ENCODE data around the gene RSU1.

The RSU1 gene

DNA sequence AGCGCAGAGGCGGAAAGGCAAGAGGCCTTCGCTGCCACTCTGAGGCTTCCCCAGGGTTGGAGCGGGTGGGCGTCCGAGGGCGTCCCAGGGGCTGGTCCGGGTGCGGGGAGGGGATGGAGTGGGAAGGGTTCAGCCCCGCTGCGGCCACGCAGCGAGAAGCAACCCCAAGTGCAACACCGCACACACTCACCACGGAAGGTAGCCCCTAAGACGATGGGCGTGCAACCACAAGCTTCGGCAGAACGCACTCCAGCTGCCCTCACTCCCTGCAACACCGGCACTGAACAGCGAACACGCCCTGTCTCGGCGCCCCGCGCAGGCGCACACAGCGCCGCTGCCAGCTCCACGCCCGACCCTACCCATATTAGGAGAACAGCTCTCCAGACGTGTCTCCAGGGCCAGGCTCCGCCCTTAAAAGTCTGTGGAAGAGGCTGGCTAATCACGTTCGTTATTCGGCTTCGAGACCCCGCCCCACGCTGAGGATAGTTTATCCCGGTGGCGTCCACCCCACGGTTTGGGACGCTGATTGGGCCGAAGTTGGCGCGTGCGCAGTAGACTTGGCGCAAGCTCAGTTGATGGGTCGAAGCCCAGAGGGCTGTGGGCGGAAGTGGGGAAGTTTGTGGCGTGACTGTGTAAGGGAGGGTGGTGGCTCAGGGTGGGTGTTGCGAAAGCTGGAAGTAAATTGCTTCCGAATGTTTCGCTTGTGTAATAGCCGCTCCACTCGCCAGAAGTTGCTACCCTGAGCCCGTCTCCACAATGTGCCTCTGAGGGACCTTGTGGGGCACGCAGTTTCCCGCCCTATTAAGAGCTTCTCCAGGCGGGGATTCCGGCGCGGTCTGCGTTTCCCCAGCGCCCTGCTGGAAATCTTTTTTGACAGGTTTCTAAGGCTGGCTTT lies at the start of gene RSU1:
Gene RSU1, minus strand, starts transcription at position 300 of the 895 bp plus-strand sequence. CDS start 343 bp downstream, outside the sequence.
- DNase-seq = peak; percentile 97

DNA sequence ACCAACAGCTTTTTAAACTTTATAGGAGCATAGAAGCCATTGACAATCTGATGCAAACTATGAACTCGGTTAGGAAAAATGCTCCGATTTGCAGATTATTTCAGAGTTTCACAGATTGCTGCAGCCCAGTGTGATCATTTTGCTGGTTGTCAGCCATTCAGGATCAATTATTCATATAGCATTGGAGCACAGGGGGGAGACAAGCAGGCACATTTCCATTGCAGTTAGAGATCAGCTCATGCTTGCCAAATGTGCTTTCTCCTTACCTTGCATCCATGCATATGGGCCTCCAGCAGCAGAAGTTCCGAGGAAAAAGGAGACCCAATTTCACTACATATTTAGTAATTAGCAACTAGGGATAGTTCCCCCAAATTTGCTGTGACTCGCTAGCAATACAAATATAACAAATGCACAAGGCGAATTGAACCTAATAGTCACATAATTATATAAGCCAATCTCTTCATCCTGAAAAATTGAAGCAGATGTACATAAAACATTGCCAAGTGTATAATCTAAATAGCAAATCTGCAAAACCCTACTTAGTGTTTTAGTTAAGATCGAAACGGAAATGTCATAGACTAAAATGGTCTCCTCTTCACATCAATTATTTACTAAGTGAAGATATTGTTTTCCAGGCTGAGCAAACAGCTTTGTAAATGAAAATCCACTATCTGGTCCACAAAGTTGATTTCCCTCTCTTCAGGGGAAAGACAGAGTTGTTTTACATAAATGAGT lies 49.5 kb upstream of the RSU1 start:
- DNase-seq = no peak

DNA sequence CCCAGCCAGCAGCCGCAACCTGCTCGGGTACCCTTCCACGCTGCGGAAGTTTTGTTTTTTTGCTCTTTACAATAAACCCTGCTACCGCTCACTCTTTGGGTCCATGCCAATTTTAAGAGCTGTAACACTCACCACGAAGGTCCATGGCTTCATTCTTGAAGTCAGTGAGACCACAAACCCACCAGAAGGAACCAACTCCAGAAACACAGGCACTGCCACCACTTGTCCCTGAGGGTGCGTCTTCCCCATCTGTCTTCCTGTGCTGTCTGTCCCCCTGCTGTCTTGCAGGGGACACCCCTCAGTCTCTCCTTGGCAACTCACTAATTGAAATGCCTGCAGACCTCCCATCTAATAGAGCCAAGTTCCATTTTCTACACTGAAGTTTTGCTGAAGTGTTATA lies 48.5 kb upstream of the RSU1 start:
- DNase-seq = no peak

DNA sequence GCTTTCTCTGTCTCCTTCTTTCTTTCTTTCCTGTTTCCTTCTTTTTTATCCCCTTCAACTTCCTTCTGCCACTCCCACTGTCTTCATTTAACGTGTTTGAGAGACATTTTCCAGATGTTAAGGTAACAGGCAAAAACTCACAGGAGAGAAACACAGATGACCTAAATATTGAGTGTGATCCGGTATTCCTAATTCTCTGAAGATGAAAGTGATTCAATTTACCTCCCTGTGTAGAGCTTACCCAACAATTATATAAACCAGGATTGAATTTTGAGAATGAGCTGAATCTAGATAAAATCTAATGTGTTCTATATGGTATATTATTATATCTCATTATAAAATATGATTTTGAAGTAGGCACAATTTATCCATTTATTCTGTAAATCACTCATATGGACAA lies 46.5 kb upstream of the RSU1 start:
- DNase-seq = no peak

DNA sequence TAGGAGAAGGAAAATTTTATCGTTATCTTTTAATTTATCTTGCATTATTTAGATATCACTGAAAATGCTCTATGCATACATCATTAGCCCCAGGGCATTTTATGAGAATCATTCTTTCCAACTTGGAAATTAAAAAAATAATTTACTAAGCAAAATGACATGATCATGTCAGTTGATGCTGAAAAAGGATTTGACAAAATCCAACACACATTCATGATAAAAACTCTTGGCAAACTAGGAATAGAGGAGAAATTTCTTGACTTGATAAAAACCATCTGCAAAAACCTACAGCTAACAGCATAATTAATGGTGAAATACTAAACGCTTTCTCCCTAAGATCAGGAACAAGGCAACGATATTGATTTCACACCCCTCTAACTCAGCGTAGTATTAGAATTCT lies 40.2 kb upstream of the RSU1 start:
- DNase-seq = no peak

DNA sequence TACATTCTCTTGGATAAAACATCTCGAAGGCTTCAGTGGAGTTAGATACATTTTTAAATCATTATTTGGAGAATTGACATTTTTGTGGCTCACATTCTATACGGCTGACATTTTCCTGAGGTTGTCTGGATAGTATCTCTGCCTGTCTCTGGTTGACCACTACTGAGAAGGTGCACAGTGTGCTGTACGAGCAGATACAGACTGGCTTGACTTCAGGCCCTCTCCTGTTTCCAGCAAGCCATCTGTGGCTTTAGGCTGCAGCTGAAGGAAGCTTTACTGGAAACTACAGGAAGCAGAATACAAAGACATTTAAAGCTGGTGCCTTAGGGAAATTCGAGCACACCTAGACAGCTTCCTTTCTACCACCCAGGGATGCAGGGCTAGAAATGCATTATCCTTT lies 39.3 kb upstream of the RSU1 start:
- no peak for DNase-seq

DNA sequence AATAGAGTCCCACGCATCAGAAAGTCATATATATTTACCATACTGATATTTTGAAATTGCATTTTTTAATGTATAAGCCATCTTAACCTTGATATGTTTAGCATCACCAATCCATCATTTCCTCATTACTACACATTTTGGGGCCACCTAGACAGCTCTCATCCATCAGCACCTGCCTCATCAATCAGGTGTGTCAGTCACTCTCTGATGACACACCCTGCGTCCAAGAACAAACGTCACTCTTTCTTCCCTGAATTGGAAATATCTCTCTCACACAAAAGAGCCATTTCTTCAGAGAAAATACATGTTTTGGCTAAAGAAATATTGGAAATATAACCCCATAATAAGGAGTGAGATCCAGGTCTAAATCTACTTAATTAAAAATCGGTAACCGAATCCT lies 38.9 kb upstream of the RSU1 start:
- no peak for DNase-seq

DNA sequence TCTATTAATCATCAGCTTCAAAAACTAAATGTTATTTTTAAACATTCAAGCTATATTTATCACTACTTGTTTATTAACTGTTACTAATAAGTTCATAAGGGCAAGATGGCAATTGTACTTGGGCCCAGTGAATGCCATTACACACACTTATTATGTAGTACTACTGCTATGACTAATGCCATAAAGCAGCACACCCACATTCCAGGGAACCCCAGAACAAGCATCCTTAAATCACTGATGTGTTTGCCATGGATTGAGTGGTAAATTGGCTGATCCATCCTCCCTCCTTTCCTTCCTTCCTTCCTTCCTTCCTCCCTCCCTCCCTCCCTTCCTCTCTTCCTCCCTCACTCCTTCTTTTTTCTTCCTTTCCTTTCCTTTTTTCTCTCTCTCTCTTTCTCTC lies 37.4 kb upstream of the RSU1 start:
- DNase-seq = no peak

DNA sequence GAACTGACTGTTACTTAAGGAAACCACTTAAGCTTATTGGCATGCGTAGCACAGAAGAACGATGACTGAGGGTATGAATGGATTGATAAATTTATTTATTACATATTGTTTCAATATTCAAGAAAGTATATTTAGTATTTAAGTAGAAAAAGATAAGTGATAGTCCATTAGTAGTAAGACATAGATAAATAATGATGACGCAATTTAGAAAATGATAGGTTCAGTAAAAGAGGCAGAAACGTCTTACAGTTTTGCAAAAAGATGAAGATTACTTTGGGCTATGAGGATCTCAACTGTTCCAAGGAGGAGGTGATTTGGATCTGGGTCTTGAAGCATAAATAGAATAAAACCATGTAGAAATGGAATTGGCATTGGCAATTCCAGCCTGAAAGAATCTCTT lies 36.6 kb upstream of the RSU1 start:
- no peak for DNase-seq

DNA sequence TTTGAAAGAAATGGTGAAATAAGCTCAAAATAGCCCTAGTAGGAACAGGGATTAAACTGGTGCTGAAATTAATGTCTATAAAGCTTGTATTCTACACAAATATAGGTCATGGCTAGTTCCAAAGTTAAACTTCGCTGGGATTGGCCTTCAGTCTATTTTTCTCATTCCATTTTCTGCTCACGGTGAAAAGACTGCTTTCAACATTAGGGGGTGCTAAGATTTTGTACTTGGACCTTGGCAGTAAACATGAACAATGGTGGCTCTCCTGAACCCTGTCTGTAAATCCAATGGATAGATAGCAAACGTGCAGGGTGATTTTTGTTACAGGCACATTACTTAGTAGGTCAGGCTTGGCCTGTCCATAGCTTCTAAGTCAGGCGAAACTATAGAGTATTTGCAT lies 36.0 kb upstream of the RSU1 start:
- DNase-seq = peak; percentile 18

DNA sequence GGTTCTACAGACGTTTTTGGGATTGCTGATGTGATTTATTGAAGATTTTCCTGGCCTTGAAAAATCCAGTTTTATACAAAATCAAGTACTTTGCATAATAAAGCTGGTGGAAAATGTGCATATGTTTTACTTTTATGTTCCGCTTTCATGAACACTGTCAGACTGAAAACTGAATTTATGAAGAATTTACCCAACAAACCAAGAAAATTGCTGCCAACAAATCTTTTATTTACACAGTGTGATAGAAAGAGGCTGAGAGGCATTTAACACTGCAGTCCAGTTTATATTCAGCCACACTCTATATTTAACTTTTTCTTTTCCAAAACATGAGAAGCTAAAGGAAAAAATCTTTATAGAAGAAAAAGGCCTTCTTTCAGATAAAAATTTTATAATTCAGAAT lies 35.4 kb upstream of the RSU1 start:
- no peak for DNase-seq

DNA sequence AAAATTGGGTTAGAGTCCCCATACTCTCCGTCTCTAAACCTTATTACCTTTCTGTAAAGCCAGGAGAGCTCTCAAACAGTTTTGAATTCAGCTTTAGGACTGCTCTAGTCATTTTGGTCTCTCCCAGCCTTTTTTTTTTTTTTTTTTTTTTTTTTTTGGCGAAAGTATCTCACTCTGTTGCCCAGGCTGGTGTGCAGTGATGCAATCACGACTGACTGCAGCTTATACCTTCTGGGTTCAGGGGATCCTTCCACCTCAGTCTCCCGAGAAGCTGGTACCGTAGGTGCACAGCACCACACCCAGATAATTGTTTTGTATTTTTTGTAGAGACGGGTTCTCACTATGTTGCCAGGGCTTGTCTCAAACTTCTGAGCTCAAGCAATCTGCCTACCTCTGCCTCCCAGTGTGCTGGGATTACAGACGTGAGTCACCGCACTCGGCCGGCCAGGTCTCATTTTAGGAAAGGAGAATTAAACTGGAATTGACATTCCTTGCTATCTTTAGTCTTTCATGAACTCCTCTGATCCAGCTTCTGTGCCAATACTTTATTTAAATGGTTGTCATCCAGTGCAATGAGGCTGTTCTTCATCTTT lies 31.4 kb upstream of the RSU1 start:
- DNase-seq = no peak

DNA sequence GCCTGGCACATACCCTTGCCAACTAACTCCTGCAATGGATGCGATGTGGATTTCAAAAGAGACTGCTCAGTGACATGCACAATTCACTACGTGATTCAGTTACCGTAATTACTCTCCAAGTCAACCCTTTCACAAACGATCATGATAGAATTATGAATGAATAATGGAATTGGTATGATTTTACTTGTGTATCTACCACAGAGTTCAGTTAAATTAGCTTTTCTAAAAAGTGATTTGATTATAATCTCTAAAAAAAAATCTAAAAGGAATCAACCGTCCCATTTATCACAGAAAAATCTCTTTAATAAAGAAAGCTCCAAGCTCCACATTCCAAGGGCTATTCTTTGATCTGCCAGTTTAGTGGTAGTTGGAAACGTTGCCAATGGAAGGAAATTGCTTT lies 30.4 kb upstream of the RSU1 start:
- DNase-seq = no peak

DNA sequence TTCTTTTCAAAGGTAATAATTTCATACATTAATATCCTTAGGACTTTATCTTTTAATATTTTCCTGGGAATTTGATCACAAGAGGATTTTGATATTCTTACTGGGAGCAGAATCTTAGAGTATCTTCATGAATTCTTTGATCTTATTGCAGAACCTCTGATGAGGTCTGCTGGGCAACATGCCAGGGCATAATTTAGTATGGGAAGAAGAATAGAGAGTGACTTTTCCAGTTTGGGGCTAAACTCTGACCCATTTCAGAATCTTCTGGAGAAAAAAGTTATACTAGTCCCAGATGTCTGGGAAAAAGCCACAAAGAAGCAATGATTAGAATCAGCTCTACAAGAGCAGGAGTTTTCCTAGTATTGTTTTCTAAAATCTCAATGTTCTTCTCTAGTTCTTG lies 28.0 kb upstream of the RSU1 start:
- no peak for DNase-seq

DNA sequence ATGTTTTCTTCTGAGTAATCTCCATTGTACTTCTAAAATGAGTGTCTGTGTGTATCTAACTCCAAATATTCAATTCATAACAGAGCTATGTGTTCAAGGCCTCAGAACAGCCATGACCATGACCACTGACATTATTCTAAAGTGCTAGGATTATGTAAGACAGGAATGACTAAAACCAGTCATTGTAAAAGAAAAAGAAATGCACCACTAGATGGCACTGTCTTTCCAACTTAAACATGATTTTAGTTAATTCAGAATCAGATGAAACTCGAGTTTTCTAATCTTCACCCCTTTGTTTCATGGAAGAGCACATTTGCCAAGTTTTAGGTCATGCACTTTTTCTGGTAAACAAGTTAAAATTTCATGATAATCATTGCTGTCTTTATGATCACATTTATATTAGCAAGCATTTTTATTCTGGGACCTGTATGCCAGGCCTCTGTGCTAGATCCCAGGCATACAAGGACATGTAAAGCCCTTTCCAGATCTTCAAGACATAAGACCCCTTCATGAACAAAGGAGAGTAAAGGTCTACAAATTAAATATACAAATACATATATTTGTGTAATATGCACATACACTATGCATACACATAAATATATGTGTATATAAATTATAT lies 26.1 kb upstream of the RSU1 start:
- peak; percentile 42 for DNase-seq

DNA sequence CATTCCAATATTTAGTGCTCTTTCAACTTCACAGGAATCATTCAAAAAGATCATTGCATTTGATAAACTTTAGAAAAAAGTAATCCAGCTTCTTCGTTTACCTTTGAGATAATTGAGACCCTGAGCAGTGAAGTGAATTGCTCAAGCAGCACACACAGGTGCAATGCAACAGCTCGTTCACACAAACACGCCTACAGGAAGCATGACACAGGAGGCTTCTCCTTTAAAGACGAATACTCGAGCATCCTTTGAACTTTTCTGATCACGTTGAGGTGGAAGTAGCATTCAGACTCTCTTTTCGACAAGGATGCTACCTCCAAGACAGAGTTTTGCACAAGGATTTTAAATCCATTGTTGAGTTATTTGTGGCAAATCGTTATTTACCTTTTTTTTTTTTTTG lies 18.0 kb upstream of the RSU1 start:
- no peak for DNase-seq

DNA sequence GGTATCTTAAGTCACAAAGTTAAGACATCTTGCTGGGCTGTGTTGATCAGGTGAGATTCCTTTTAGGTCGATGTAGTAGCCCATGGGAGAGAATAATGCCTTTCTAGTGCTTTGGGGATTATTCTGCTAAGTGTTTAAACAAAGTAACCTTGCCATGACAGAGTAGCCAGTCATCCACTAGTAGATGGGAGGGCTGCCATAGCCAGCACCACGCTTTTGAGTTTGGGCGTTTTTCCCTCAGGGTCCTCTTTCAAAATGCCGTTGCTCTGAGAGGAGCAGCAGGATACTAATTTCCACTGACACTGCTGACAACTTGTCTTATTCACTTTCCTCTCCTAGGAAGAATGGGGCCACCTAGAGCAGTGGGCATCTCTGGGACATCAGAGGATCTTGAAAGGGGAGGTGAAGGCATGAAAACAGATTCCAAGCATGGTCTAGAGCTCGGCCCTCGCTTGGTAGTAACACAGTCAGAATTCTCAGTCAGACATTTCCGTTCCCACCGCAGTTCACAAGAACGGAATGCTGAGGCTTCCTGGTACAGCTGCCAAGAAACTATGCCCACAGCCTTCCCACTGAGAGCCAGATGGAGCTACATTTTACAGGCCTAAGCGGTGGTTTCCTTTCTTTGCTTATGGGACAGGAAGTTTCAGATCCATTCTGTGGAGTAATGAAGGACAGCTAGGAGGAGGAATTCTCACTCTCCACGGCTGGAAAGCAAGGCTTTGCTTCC lies 15.3 kb upstream of the RSU1 start:
- DNase-seq = no peak

DNA sequence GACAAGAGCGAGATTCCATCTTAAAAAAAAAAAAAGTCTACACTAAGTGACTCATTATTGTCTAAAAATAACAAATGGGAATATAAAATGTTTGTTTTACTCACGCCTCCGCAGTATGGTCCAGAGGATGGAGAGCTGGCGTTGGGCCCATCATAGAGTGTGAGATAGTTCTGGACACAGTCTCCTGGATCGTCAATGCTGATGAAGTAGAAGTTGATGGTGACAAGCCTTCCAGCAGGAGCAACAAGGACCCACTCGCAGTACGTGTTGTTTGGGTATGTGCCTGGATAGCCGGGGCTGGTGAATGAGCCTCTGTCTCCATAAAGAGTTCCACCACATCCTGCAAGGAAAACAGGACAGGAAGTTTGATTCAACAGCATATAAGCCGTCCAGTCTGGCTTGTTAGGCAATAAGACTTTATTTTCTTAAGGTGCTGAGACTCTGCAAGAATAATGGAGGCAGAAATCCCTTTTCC lies 11.5 kb upstream of the RSU1 start:
- no peak for DNase-seq

DNA sequence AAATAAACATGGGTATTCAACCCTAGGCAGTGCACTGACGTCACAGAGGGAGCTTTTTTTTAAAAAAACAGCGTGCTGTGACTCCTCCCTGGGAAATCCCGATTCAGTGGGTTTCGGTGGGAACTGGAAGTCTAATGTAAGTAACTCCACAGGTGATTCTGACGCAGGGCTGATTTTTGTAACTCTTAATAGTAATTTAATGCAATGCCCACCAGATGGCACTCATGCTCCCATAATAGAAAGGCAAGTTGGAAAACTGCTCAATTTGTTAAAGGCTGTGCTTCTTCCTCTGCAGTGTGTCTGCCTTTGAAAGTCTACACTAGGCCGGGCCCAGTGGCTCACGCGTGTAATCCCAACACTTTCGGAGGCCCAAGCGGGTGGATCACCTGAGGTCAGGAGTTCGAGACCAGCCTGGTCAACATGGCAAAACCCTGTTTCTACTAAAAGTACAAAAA lies 10.9 kb upstream of the RSU1 start:
- peak; percentile 62 for DNase-seq

DNA sequence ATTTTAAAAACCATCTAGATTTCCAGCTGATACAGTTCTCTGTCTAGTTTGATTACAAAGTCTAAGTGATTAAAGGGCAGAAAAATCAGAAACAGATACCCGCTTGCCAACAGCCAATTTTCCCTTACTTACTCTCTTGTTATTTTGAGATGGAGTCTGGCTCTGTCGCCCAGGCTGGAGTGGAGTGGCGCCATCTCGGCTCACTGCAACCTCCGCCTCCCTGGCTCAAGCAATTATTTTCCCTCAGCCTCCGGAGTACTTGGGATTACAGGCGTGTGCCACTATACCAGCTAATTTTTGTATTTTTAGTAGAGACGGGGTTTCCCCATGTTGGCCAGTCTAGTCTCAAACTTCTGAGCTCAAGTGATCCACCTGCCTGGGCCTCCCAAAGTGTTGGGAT lies 10.2 kb upstream of the RSU1 start:
- peak; percentile 11 for DNase-seq

DNA sequence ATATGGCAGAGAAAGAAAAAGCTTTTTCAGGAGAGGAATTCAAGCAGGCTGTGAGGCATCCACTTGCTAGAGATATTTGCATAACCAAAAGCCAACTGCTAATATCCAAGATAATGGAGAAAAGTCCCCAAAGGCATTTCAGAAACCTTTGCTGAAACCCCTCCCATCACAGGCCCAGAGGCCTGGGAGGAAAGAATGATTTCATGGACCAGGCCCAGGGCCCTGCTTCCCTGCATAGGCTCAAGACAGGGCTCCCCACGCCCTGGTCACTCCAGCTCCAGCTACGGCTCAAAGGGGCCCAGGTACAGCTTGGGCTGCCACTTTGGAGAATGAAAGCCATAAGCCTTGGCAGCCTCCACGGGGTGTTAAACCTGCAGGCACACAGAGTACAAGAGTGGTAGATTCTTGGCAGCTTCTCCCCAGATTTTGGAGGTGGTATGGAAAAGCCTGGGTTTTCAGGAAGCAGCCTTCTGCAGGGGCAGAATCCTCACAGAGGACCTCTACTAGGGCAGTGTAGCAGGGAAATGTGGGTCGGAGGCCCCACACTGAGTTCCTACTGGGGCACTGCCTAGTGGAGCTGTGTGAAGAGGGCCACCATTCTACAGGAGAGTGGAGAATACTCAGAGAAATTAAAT lies 5.6 kb upstream of the RSU1 start:
- DNase-seq = no peak

DNA sequence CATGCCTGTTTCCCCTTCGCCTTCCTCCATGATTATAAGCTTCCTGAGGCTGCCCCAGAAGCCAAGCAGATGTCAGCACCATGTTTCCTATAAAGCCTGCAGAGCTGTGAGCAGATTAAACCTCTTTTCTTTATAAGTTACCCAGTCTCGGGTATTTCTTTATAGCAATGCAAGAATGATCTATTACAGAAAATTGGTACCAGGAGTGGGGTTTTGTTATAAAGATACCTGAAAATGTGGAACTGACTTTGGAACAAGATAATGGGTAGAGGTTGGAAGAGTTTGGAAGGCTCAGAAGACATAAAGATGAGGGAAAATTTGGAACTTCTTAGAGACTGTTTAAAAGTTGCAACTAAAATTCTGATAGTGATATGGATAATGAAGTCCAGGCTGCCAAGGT lies 4.8 kb upstream of the RSU1 start:
- no peak for DNase-seq
